LNCaP clone FGC (cell line): Measurements from ENCODE around the gene SULT1C3.

Experiments used
- DNase-seq: peaks from one replicate; pipeline ENCODE4 v3.0.0-alpha.2; 2011; ENCODE audit warnings: low read depth
- H3K4me3 ChIP-seq: 2 replicates; pipeline ENCODE4 v1.5.1; 2011; ENCODE audit warnings: mild to moderate bottlenecking, low read depth, low read length, control low read depth
- TF ChIP-seq, protein P1 (sequence below): IDR thresholded peaks from 2 replicates; pipeline ENCODE4 v1.5.1; 2012; ENCODE audit warnings: mild to moderate bottlenecking; ENCODE audit not compliant: control insufficient read depth, insufficient read depth; ENCODE audit errors: extremely low read depth

SULT1C3 gene

DNA sequence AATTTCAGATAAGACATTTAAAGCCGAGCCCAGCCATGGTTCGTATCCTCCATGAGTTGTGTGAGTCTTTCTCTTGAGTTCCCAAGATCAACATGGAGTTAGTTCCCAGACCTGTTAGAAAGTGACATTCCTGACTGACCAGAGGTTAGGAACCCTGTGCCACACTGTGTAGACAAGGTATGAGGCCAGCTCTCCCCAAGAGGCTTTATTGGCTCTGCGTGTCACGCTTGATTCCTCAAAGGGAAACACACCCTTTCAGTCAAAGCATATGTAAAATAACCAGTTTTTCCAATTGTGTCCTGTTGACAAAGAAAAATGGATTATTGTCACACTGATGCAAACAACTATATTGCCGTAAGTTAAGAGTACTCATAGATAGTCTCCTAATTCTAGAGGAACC is 1.2 kb downstream of the SULT1C3 start:
- TF ChIP-seq, protein P1, sequence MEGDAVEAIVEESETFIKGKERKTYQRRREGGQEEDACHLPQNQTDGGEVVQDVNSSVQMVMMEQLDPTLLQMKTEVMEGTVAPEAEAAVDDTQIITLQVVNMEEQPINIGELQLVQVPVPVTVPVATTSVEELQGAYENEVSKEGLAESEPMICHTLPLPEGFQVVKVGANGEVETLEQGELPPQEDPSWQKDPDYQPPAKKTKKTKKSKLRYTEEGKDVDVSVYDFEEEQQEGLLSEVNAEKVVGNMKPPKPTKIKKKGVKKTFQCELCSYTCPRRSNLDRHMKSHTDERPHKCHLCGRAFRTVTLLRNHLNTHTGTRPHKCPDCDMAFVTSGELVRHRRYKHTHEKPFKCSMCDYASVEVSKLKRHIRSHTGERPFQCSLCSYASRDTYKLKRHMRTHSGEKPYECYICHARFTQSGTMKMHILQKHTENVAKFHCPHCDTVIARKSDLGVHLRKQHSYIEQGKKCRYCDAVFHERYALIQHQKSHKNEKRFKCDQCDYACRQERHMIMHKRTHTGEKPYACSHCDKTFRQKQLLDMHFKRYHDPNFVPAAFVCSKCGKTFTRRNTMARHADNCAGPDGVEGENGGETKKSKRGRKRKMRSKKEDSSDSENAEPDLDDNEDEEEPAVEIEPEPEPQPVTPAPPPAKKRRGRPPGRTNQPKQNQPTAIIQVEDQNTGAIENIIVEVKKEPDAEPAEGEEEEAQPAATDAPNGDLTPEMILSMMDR, result no peak
- H3K4me3 ChIP-seq, result no peak overlapping the region
- no peak for DNase-seq

GRCh38 chr2:108243566-108243965 is 3.8 kb downstream of the SULT1C3 start:
- TF ChIP-seq, protein P1, result no peak
- H3K4me3 ChIP-seq, result no peak overlapping the region
- DNase-seq, result no peak

GRCh38 chr2:108244667-108245414 is 5.1 kb downstream of the SULT1C3 start:
- no peak overlapping the region for H3K4me3 ChIP-seq
- DNase-seq, result no peak
- TF ChIP-seq, protein P1, result no peak

GRCh38 chr2:108253106-108253505 is 13.3 kb downstream of the SULT1C3 start:
- TF ChIP-seq, protein P1, result no peak
- no peak for DNase-seq
- no peak overlapping the region for H3K4me3 ChIP-seq

GRCh38 chr2:108257757-108258331 is 18.1 kb downstream of the SULT1C3 start:
- H3K4me3 ChIP-seq, result no peak overlapping the region
- TF ChIP-seq, protein P1, result no peak
- DNase-seq, result no peak

DNA sequence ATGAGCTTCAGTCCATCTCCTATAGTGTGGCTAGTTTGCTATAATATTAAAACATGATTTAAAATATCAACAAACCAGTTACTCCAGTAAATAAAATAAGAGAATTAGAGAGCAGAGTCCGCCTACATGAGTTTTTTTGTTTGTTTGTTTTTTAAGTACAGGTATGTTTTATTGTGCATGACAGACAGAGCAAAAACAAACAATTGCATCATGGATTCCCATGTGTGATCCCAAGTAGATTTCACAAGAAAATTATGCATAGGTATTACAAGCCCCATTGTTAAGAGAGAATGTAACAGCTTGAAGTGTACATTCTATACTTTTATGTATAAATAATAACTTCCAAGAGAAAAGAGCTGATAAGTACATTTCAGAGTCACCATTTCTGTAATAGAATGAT is 21.0 kb downstream of the SULT1C3 start:
- H3K4me3 ChIP-seq, result no peak overlapping the region
- TF ChIP-seq, protein P1, result no peak
- DNase-seq, result peak; percentile 89
